ENCODE data around the gene NME3. TPM values are rescaled to one million over a fixed set of nuclear protein-coding genes. Genes with fewer than 3 reads are reported as not detected.

Gene NME3
- total RNA-seq, 1 experiment from 2014 or later, result 103 TPM

GRCh38 chr16:1819611-1820010 is 48.3 kb upstream of the NME3 start:
- no peaks in the 10 kb centered on the region for H3K9me2 ChIP-seq (ENCODE audit: insufficient read depth)
- TF ChIP-seq FOSL1 (IDR thresholded peaks at IDR 0.05; ENCODE audit: low read depth), result no peak
- POLR2A ChIA-PET, result no interaction called here
- RAD21 ChIA-PET (ENCODE audit: low non-redundant PET in 1 of 2, low total read pairs in 2 of 2, uncharacterized antibody in 2 of 2, unreplicated experiment in 2 of 2), result no interaction called here
- H3K79me2 ChIP-seq (ENCODE audit: insufficient read depth, low read length), result no peaks in the 10 kb centered on the region
- H3K9ac ChIP-seq (ENCODE audit: low read length), result no peak overlapping the region
- H3K4me2 ChIP-seq (ENCODE audit: low read length), result no peak overlapping the region
- intact Hi-C loops (cut with micrococcal nuclease), result no loop called here
- ATAC-seq (no peak), DNase-seq (ENCODE audit: low read depth, low spot score) (no peak)
- H3K27me3 ChIP-seq (ENCODE audit: insufficient read depth, low read length), result no peaks in the 10 kb centered on the region
- H3K4me3 ChIP-seq (replicated peaks in 1 of 2; ENCODE audit: low read depth in 1 of 2, low read length in 2 of 2), result no peak overlapping the region
- BruUV-seq (replicated peaks), result no TSS peak
- H3K36me3 ChIP-seq (ENCODE audit: control insufficient read depth in 1 of 2, insufficient read depth in 2 of 2, low read length in 2 of 2), result 0 out of 4 replicates have a peak, but pooled peaks cover 2 to 5% of the 10 kb centered on the region in 2 experiments
- no peaks in the 10 kb centered on the region for H3K4me1 ChIP-seq (ENCODE audit: control insufficient read depth in 1 of 2, insufficient read depth in 2 of 2, low read length in 2 of 2)
- H4K20me1 ChIP-seq (ENCODE audit: insufficient read depth), result no peaks in the 10 kb centered on the region
- H2AFZ ChIP-seq (ENCODE audit: low read depth, low read length, poor library complexity, severe bottlenecking), result no peak overlapping the region
- H3K27ac ChIP-seq (ENCODE audit: low read depth, low read length), result no peak overlapping the region
- no peaks in the 10 kb centered on the region for H3K9me3 ChIP-seq (ENCODE audit: control insufficient read depth in 1 of 2, insufficient read depth in 1 of 2, low read depth in 1 of 2, low read length in 2 of 2)
- CTCF ChIA-PET, result no interaction called here

- no peak for ATAC-seq
- no TSS peak for BruUV-seq (replicated peaks)
- Histone ChIP-seq H3K4me1 (ENCODE audit: control insufficient read depth in 1 of 2, insufficient read depth in 2 of 2, low read length in 2 of 2) (no peaks in the 10 kb centered on the region), H3K27ac (ENCODE audit: low read depth, low read length) (no peak overlapping the region), H3K27me3 (ENCODE audit: insufficient read depth, low read length) (no peaks in the 10 kb centered on the region), H3K9me2 (ENCODE audit: insufficient read depth) (no peaks in the 10 kb centered on the region), H3K36me3 (ENCODE audit: control insufficient read depth in 1 of 2, insufficient read depth in 2 of 2, low read length in 2 of 2) (0 out of 4 replicates have a peak, but pooled peaks cover 2 to 5% of the 10 kb centered on the region in 2 experiments), H3K79me2 (ENCODE audit: insufficient read depth, low read length) (no peaks in the 10 kb centered on the region), H3K4me3 (replicated peaks in 1 of 2; ENCODE audit: low read depth in 1 of 2, low read length in 2 of 2) (no peak overlapping the region), H3K9ac (ENCODE audit: low read length) (no peak overlapping the region), H3K9me3 (ENCODE audit: control insufficient read depth in 1 of 2, insufficient read depth in 1 of 2, low read depth in 1 of 2, low read length in 2 of 2) (no peaks in the 10 kb centered on the region), H2AFZ (ENCODE audit: low read depth, low read length, poor library complexity, severe bottlenecking) (no peak overlapping the region), H4K20me1 (ENCODE audit: insufficient read depth) (no peaks in the 10 kb centered on the region), H3K4me2 (ENCODE audit: low read length) (no peak overlapping the region)
- no peak for DNase-seq (ENCODE audit: low read depth, low spot score)
- ChIA-PET RAD21 (ENCODE audit: low non-redundant PET in 1 of 2, low total read pairs in 2 of 2, uncharacterized antibody in 2 of 2, unreplicated experiment in 2 of 2) (no interaction called here), POLR2A (no interaction called here), CTCF (no interaction called here)
- intact Hi-C loops (cut with micrococcal nuclease), result no loop called here
- TF ChIP-seq TCF7L2 (IDR thresholded peaks at IDR 0.05; ENCODE audit: borderline replicate concordance, extremely low read depth, insufficient read depth, insufficient read length) (no peak), SRF (IDR thresholded peaks at IDR 0.05; ENCODE audit: low read depth) (no peak), FOSL1 (IDR thresholded peaks at IDR 0.05; ENCODE audit: low read depth) (no peak), RAD21 (IDR thresholded peaks at IDR 0.05; ENCODE audit: low read depth) (no peak), SIN3A (IDR thresholded peaks at IDR 0.05; ENCODE audit: low read depth) (no peak), POLR2A (IDR thresholded peaks at IDR 0.05; ENCODE audit: borderline replicate concordance, extremely low read depth, insufficient read depth, insufficient read length) (no peak), YY1 (IDR thresholded peaks at IDR 0.05; ENCODE audit: extremely low read depth, insufficient replicate concordance, low read depth, low read length) (no peak), EGR1 (IDR thresholded peaks at IDR 0.05; ENCODE audit: low read depth) (no peak), ZBTB33 (IDR thresholded peaks at IDR 0.05; ENCODE audit: extremely low read depth, insufficient replicate concordance, low read length) (no peak), CBX3 (IDR thresholded peaks at IDR 0.05; ENCODE audit: low read depth) (no peak), ATF3 (IDR thresholded peaks at IDR 0.05) (no peak), MAX (IDR thresholded peaks at IDR 0.05) (no peak), EZH2phosphoT487 (IDR thresholded peaks at IDR 0.05; ENCODE audit: borderline replicate concordance) (no peak), REST (IDR thresholded peaks at IDR 0.05; ENCODE audit: low read depth) (no peak), ZNF274 (IDR thresholded peaks at IDR 0.05; ENCODE audit: low read depth, low read length) (no peak)
These were observed 47.7 kb upstream of the NME3 start for GRCh38 chr16:1818873-1819525.
